ENCODE data around the gene MED29. TPM values are rescaled to one million over a fixed set of nuclear protein-coding genes. Genes with fewer than 3 reads are reported as not detected.

Gene MED29
- total and polyA plus RNA-seq, 2 experiments from 2014 or later: 43.8 to 59.6 TPM

GRCh38 chr19:39445196-39446111 lies 54.3 kb downstream of the MED29 start, which contains the start of gene SUPT5H:
TSS of gene SUPT5H (plus strand) at chr19:39445582. CDS start at chr19:39445891, 309 bp downstream.
- no peaks in the 10 kb centered on the region for H3K9me3 ChIP-seq (ENCODE audit: low read depth)
- no peak for TF ChIP-seq CTCF (IDR thresholded peaks at IDR 0.05; ENCODE audit: low read depth, low read length)
- DNase-seq (ENCODE audit: low read depth in 1 of 2, low spot score in 1 of 2): peak; percentile 98
- H3K27ac ChIP-seq: peak within 1 kb of the TSS; percentile 91
- no peaks in the 10 kb centered on the region for H3K36me3 ChIP-seq
- no peaks in the 10 kb centered on the region for H3K27me3 ChIP-seq
- H3K4me3 ChIP-seq: peak within 1 kb of the TSS; percentile 83
- H3K4me1 ChIP-seq (ENCODE audit: low read depth): peaks cover 4% of the 10 kb centered on the region

- Histone ChIP-seq H3K36me3 (no peaks in the 10 kb centered on the region), H3K27ac (no peak overlapping the region), H3K27me3 (no peaks in the 10 kb centered on the region), H3K4me3 (peak overlapping the region; percentile 83), H3K4me1 (ENCODE audit: low read depth) (peaks cover 4% of the 10 kb centered on the region), H3K9me3 (ENCODE audit: low read depth) (no peaks in the 10 kb centered on the region)
- no peak for TF ChIP-seq CTCF (IDR thresholded peaks at IDR 0.05; ENCODE audit: low read depth, low read length)
- DNase-seq (ENCODE audit: low read depth in 1 of 2, low spot score in 1 of 2): no peak
Observed at GRCh38 chr19:39446365-39447084, 55.3 kb downstream of the MED29 start.

- no peaks in the 10 kb centered on the region for H3K27me3 ChIP-seq
- no peaks in the 10 kb centered on the region for H3K9me3 ChIP-seq (ENCODE audit: low read depth)
- TF ChIP-seq CTCF (IDR thresholded peaks at IDR 0.05; ENCODE audit: low read depth, low read length): no peak
- peak overlapping the region; percentile 40 for H3K27ac ChIP-seq
- peaks cover 4% of the 10 kb centered on the region for H3K4me1 ChIP-seq (ENCODE audit: low read depth)
- H3K36me3 ChIP-seq: peaks cover 3% of the 10 kb centered on the region
- H3K4me3 ChIP-seq: no peak overlapping the region
- DNase-seq (ENCODE audit: low read depth in 1 of 2, low spot score in 1 of 2): no peak
Observed at GRCh38 chr19:39448271-39448670, 57.1 kb downstream of the MED29 start.

GRCh38 chr19:39449116-39449797 lies 58.1 kb downstream of the MED29 start:
- H3K4me1 ChIP-seq (ENCODE audit: low read depth): peaks cover 4% of the 10 kb centered on the region
- H3K4me3 ChIP-seq: no peak overlapping the region
- no peak overlapping the region for H3K27ac ChIP-seq
- H3K9me3 ChIP-seq (ENCODE audit: low read depth): no peaks in the 10 kb centered on the region
- DNase-seq (ENCODE audit: low read depth in 1 of 2, low spot score in 1 of 2): no peak
- H3K27me3 ChIP-seq: no peaks in the 10 kb centered on the region
- TF ChIP-seq CTCF (IDR thresholded peaks at IDR 0.05; ENCODE audit: low read depth, low read length): no peak
- peaks cover 5% of the 10 kb centered on the region for H3K36me3 ChIP-seq

Other genes with a start within 250 kb of the MED29 start
- gene NCCRP1, start 194.4 kb upstream of the MED29 start, total RNA-seq: 10.3 and 16.1 TPM in 2 replicates
- 10.0 and 17.5 TPM in 2 replicates for gene NCCRP1, start 194.4 kb upstream of the MED29 start, polyA plus RNA-seq
- gene SYCN, start 187.1 kb upstream of the MED29 start, total RNA-seq: not detected in 2 replicates
- not detected in 2 replicates for gene SYCN, start 187.1 kb upstream of the MED29 start, polyA plus RNA-seq
- not detected in 2 replicates for gene IFNL3, start 146.4 kb upstream of the MED29 start, total RNA-seq
- not detected in 2 replicates for gene IFNL3, start 146.4 kb upstream of the MED29 start, polyA plus RNA-seq
- not detected in 2 replicates for gene IFNL4, start 142.5 kb upstream of the MED29 start, total RNA-seq
- 0.17 TPM in 1 of 2 replicates, not detected in the other for gene IFNL4, start 142.5 kb upstream of the MED29 start, polyA plus RNA-seq
- gene IFNL2, start 123.0 kb upstream of the MED29 start, total RNA-seq: not detected in 2 replicates
- gene IFNL2, start 123.0 kb upstream of the MED29 start, polyA plus RNA-seq: not detected in 2 replicates
- not detected in 2 replicates for gene IFNL1, start 95.0 kb upstream of the MED29 start, total RNA-seq
- gene IFNL1, start 95.0 kb upstream of the MED29 start, polyA plus RNA-seq: not detected in 2 replicates
- gene LRFN1, start 70.5 kb upstream of the MED29 start, total RNA-seq: 10.3 and 19.4 TPM in 2 replicates
- gene LRFN1, start 70.5 kb upstream of the MED29 start, polyA plus RNA-seq: 12.4 and 18.6 TPM in 2 replicates
- gene GMFG, start 55.3 kb upstream of the MED29 start, total RNA-seq: not detected in 2 replicates
- 2.3 and 3.2 TPM in 2 replicates for gene GMFG, start 55.3 kb upstream of the MED29 start, polyA plus RNA-seq
- gene SAMD4B, start 49.0 kb upstream of the MED29 start, total RNA-seq: 158 and 183 TPM in 2 replicates
- 120 and 139 TPM in 2 replicates for gene SAMD4B, start 49.0 kb upstream of the MED29 start, polyA plus RNA-seq
- gene PAF1, start 272 bp upstream of the MED29 start, total RNA-seq: 61.9 and 62.2 TPM in 2 replicates
- gene PAF1, start 272 bp upstream of the MED29 start, polyA plus RNA-seq: 64.4 and 78.3 TPM in 2 replicates
- 13.6 and 14.6 TPM in 2 replicates for gene ZFP36, start 15.5 kb downstream of the MED29 start, total RNA-seq
- gene ZFP36, start 15.5 kb downstream of the MED29 start, polyA plus RNA-seq: 51.2 and 53.4 TPM in 2 replicates
- gene PLEKHG2, start 21.3 kb downstream of the MED29 start, total RNA-seq: 40.7 and 45.4 TPM in 2 replicates
- gene PLEKHG2, start 21.3 kb downstream of the MED29 start, polyA plus RNA-seq: 30.5 and 40.0 TPM in 2 replicates
- gene RPS16, start 44.6 kb downstream of the MED29 start, total RNA-seq: 369 and 374 TPM in 2 replicates
- gene RPS16, start 44.6 kb downstream of the MED29 start, polyA plus RNA-seq: 508 and 542 TPM in 2 replicates
- 106 and 156 TPM in 2 replicates for gene SUPT5H, start 54.2 kb downstream of the MED29 start, total RNA-seq
- gene SUPT5H, start 54.2 kb downstream of the MED29 start, polyA plus RNA-seq: 145 and 185 TPM in 2 replicates
- gene TIMM50, start 89.5 kb downstream of the MED29 start, total RNA-seq: 80.4 and 108 TPM in 2 replicates
- 93.3 and 101 TPM in 2 replicates for gene TIMM50, start 89.5 kb downstream of the MED29 start, polyA plus RNA-seq
- 8.0 and 11.7 TPM in 2 replicates for gene DLL3, start 107.6 kb downstream of the MED29 start, total RNA-seq
- gene DLL3, start 107.6 kb downstream of the MED29 start, polyA plus RNA-seq: 12.2 and 13.9 TPM in 2 replicates
- 2.0 and 4.3 TPM in 2 replicates for gene SELENOV, start 123.8 kb downstream of the MED29 start, total RNA-seq
- 1.3 and 2.5 TPM in 2 replicates for gene SELENOV, start 123.8 kb downstream of the MED29 start, polyA plus RNA-seq
- gene EID2B, start 141.5 kb downstream of the MED29 start, total RNA-seq: 9.5 and 17.5 TPM in 2 replicates
- gene EID2B, start 141.5 kb downstream of the MED29 start, polyA plus RNA-seq: 8.4 and 14.1 TPM in 2 replicates
- 20.3 and 44.5 TPM in 2 replicates for gene EID2, start 148.8 kb downstream of the MED29 start, total RNA-seq
- gene EID2, start 148.8 kb downstream of the MED29 start, polyA plus RNA-seq: 70.2 and 75.0 TPM in 2 replicates
- not detected in 2 replicates for gene LGALS13, start 211.1 kb downstream of the MED29 start, total RNA-seq
- gene LGALS13, start 211.1 kb downstream of the MED29 start, polyA plus RNA-seq: not detected in 2 replicates